Nephron (organoid): ENCODE results near the gene GLT1D1.

ENCODE experiments used
- H3K27ac Mint-ChIP-seq, 3 experiments: 2 replicates each; pipeline ENCODE4 v1.8.0; 2020; ENCODE audit warnings: mixed read lengths in 3 of 3, mild to moderate bottlenecking in 2 of 3, moderate library complexity in 1 of 3
- H3K27me3 Mint-ChIP-seq: 2 replicates; pipeline ENCODE4 v1.8.0; 2021; ENCODE audit warnings: low read depth, mild to moderate bottlenecking, moderate library complexity, mixed read lengths
- H3K36me3 Mint-ChIP-seq: 2 replicates; pipeline ENCODE4 v1.8.0; 2020; ENCODE audit warnings: low read depth, mixed read lengths
- H3K4me1 Mint-ChIP-seq: 2 replicates; pipeline ENCODE4 v1.8.0; 2020; ENCODE audit warnings: mixed read lengths
- H3K4me3 Mint-ChIP-seq, 3 experiments: 2 replicates each; pipeline ENCODE4 v1.8.0; 2020; ENCODE audit warnings: mild to moderate bottlenecking in 3 of 3, mixed read lengths in 3 of 3, moderate library complexity in 2 of 3
- H3K9me3 Mint-ChIP-seq: 2 replicates; pipeline ENCODE4 v1.8.0; 2020; ENCODE audit warnings: mixed read lengths
- TF ChIP-seq, protein P1 (sequence below), 3 experiments: fragments of 200-600 bp; sonication (generic); IDR thresholded peaks; one replicate each; pipeline ENCODE4 v1.5.0; 2021; ENCODE audit warnings: antibody characterized with exemption in 3 of 3; ENCODE audit not compliant: unreplicated experiment in 3 of 3

GLT1D1 gene

GRCh38 chr12:128867466-128867865 lies 14.2 kb downstream of the GLT1D1 start:
- H3K4me1 Mint-ChIP-seq, result no peaks in the 10 kb centered on the region
- TF ChIP-seq, protein P1, sequence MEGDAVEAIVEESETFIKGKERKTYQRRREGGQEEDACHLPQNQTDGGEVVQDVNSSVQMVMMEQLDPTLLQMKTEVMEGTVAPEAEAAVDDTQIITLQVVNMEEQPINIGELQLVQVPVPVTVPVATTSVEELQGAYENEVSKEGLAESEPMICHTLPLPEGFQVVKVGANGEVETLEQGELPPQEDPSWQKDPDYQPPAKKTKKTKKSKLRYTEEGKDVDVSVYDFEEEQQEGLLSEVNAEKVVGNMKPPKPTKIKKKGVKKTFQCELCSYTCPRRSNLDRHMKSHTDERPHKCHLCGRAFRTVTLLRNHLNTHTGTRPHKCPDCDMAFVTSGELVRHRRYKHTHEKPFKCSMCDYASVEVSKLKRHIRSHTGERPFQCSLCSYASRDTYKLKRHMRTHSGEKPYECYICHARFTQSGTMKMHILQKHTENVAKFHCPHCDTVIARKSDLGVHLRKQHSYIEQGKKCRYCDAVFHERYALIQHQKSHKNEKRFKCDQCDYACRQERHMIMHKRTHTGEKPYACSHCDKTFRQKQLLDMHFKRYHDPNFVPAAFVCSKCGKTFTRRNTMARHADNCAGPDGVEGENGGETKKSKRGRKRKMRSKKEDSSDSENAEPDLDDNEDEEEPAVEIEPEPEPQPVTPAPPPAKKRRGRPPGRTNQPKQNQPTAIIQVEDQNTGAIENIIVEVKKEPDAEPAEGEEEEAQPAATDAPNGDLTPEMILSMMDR (IDR thresholded peaks at IDR 0.05; ENCODE audit: unreplicated experiment in 3 of 3), result no peak
- H3K27ac Mint-ChIP-seq, result no peak overlapping the region
- no peak overlapping the region for H3K4me3 Mint-ChIP-seq
- H3K27me3 Mint-ChIP-seq, result peaks cover 4% of the 10 kb centered on the region
- H3K36me3 Mint-ChIP-seq, result no peaks in the 10 kb centered on the region
- H3K9me3 Mint-ChIP-seq, result peaks cover 3% of the 10 kb centered on the region

- Mint-ChIP-seq H3K27ac (no peak overlapping the region), H3K27me3 (no peaks in the 10 kb centered on the region), H3K4me1 (no peaks in the 10 kb centered on the region), H3K36me3 (peaks cover 10% of the 10 kb centered on the region), H3K4me3 (no peak overlapping the region), H3K9me3 (peaks cover 16% of the 10 kb centered on the region)
- TF ChIP-seq, protein P1 (IDR thresholded peaks at IDR 0.05; ENCODE audit: unreplicated experiment in 3 of 3), result no peak
Measured at GRCh38 chr12:128871516-128871892, 18.2 kb downstream of the GLT1D1 start.

DNA sequence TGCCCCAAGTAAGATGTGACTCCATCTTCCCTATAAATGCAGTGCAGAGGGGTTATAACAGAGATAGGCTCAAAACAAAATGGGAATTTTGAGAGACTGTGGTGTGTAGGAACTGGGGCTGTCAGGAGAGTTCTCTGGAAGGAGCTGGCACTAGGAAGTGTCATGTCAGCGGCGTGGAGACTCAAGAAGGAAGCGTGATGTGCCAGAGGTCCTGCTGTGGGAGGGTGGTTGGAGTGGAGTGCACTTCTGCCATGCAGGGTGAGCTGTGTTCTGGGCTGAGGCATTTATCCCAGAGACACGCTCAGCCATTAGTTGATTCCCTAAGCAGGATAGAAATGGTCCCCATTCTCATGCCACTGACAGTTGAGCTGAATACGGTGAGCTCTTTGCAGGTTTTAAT lies 19.0 kb downstream of the GLT1D1 start:
- peaks cover 18% of the 10 kb centered on the region for H3K36me3 Mint-ChIP-seq
- no peak overlapping the region for H3K4me3 Mint-ChIP-seq

GRCh38 chr12:128876559-128876958 lies 23.3 kb downstream of the GLT1D1 start:
- H3K4me3 Mint-ChIP-seq, result no peak overlapping the region
- no peak overlapping the region for H3K27ac Mint-ChIP-seq
- TF ChIP-seq, protein P1 (IDR thresholded peaks at IDR 0.05; ENCODE audit: unreplicated experiment in 3 of 3), result no peak
- no peaks in the 10 kb centered on the region for H3K27me3 Mint-ChIP-seq
- H3K9me3 Mint-ChIP-seq, result peaks cover 34% of the 10 kb centered on the region
- peaks cover 27% of the 10 kb centered on the region for H3K36me3 Mint-ChIP-seq
- H3K4me1 Mint-ChIP-seq, result no peaks in the 10 kb centered on the region

More for the DNA sequence above, 19.0 kb downstream of the GLT1D1 start:
- Mint-ChIP-seq H3K27me3 (no peaks in the 10 kb centered on the region), H3K4me1 (no peaks in the 10 kb centered on the region), H3K9me3 (peaks cover 24% of the 10 kb centered on the region), H3K27ac (no peak overlapping the region)
- TF ChIP-seq, protein P1 (IDR thresholded peaks at IDR 0.05; ENCODE audit: unreplicated experiment in 3 of 3), result no peak

- Mint-ChIP-seq H3K27me3 (no peaks in the 10 kb centered on the region), H3K9me3 (peaks cover 25% of the 10 kb centered on the region), H3K4me1 (no peaks in the 10 kb centered on the region), H3K27ac (no peak overlapping the region), H3K4me3 (no peak overlapping the region), H3K36me3 (peaks cover 22% of the 10 kb centered on the region)
- TF ChIP-seq, protein P1 (IDR thresholded peaks at IDR 0.05; ENCODE audit: unreplicated experiment in 3 of 3), result no peak
Measured at GRCh38 chr12:128879898-128880764, 26.9 kb downstream of the GLT1D1 start.

DNA sequence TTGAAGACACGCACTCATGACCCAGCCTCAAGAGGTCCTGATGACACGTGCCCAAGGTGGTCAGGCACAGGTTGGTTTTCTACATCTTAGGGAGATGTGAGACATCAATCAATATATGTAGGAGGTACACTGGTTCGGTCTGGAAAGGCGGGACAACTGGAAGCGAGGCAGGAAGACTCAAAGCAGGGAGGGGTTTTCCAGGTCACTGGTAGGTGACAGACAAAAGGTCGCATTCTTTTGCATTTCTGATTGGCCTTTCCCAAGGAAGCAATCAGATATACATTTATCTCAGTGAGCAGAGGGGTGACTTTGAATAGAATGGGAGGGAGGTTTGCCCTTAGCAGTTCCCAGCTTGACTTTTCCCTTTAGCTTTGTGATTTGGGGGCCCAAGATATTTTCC lies 38.6 kb downstream of the GLT1D1 start:
- Mint-ChIP-seq H3K36me3 (no peaks in the 10 kb centered on the region), H3K27me3 (no peaks in the 10 kb centered on the region), H3K4me3 (no peak overlapping the region), H3K27ac (no peak overlapping the region), H3K4me1 (no peaks in the 10 kb centered on the region), H3K9me3 (no peaks in the 10 kb centered on the region)
- TF ChIP-seq, protein P1 (IDR thresholded peaks at IDR 0.05; ENCODE audit: unreplicated experiment in 3 of 3), result no peak
